Keratinocyte (primary cell): ENCODE data around the gene PCGF5. TPM values are rescaled to one million over a fixed set of nuclear protein-coding genes. Genes with fewer than 3 reads are reported as not detected.

Source experiments
- DNase-seq: peaks from one replicate; pipeline ENCODE4 v3.0.0-alpha.2; 2011; ENCODE audit warnings: low read depth, missing footprints, low spot score
- FAIRE-seq: peaks from 2 replicates; lab custom pipeline; 2011; peaks lifted over from hg19 to GRCh38; lab: Jason Lieb, UNC
- H2AFZ ChIP-seq: 2 replicates; pipeline ENCODE4 v1.6.0; 2012; ENCODE audit warnings: low read length, control low read depth, inconsistent platforms; ENCODE audit not compliant: control insufficient read depth
- H3K27ac ChIP-seq: 2 replicates; pipeline ENCODE4 v1.5.1; 2011; ENCODE audit warnings: low read length; ENCODE audit not compliant: control insufficient read depth, insufficient read depth
- H3K27me3 ChIP-seq: 3 replicates; pipeline ENCODE4 v1.6.0; 2011; ENCODE audit warnings: low read length; ENCODE audit not compliant: control insufficient read depth, insufficient read depth; ENCODE audit errors: extremely low read depth
- H3K36me3 ChIP-seq, 2 experiments: 2 replicates in 1 of 2; 3 replicates in 1 of 2; pipeline ENCODE4 v1.5.1; 2011; ENCODE audit warnings: low read length in 2 of 2, mild to moderate bottlenecking in 1 of 2; ENCODE audit not compliant: control insufficient read depth in 2 of 2, insufficient read depth in 2 of 2; ENCODE audit errors: extremely low read depth in 1 of 2
- H3K4me1 ChIP-seq: 3 replicates; pipeline ENCODE4 v1.5.1; 2011; ENCODE audit warnings: low read length; ENCODE audit not compliant: control insufficient read depth, insufficient read depth; ENCODE audit errors: extremely low read depth
- H3K4me2 ChIP-seq: 3 replicates; pipeline ENCODE4 v1.6.0; 2011; ENCODE audit warnings: low read depth, low read length; ENCODE audit not compliant: control insufficient read depth, insufficient read depth; ENCODE audit errors: extremely low read depth
- H3K4me3 ChIP-seq, 3 experiments: fragments of 200-600 bp in 1 of 3; sonication (generic) in 1 of 3; 2 replicates in 2 of 3; 3 replicates in 1 of 3; pipeline ENCODE4 v1.5.1; 2011 to 2016; ENCODE audit warnings: low read length in 3 of 3, mild to moderate bottlenecking in 3 of 3, control low read depth in 2 of 3, inconsistent platforms in 1 of 3, low read depth in 1 of 3, mixed read lengths in 1 of 3, mixed run types in 1 of 3, moderate library complexity in 1 of 3; ENCODE audit not compliant: control insufficient read depth in 2 of 3, insufficient read depth in 2 of 3; ENCODE audit errors: extremely low read depth in 1 of 3
- H3K79me2 ChIP-seq: 2 replicates; pipeline ENCODE4 v1.6.0; 2012; ENCODE audit warnings: low read length; ENCODE audit not compliant: control insufficient read depth, insufficient read depth
- H3K9ac ChIP-seq: 3 replicates; pipeline ENCODE4 v1.6.0; 2011; ENCODE audit warnings: low read length; ENCODE audit not compliant: control insufficient read depth, insufficient read depth; ENCODE audit errors: extremely low read depth
- H3K9me1 ChIP-seq: 3 replicates; pipeline ENCODE4 v1.6.0; 2011; ENCODE audit warnings: low read length; ENCODE audit not compliant: control insufficient read depth, insufficient read depth; ENCODE audit errors: extremely low read depth
- H3K9me3 ChIP-seq: 2 replicates; pipeline ENCODE4 v1.5.1; 2012; ENCODE audit warnings: low read depth, low read length; ENCODE audit not compliant: control insufficient read depth
- H4K20me1 ChIP-seq: 3 replicates; pipeline ENCODE4 v1.6.0; 2011; ENCODE audit warnings: low read length; ENCODE audit not compliant: control insufficient read depth, insufficient read depth; ENCODE audit errors: extremely low read depth
- CTCF ChIP-seq, 3 experiments: IDR thresholded peaks in 1 of 3; conservative IDR thresholded peaks in 1 of 3; optimal IDR thresholded peaks in 1 of 3; 2 replicates in 2 of 3; 3 replicates in 1 of 3; pipeline versions ENCODE3 to v1.5.1; 2011; ENCODE audit warnings: low read length in 3 of 3, mild to moderate bottlenecking in 3 of 3, moderate library complexity in 2 of 3, control low read depth in 1 of 3, inconsistent platforms in 1 of 3; ENCODE audit not compliant: insufficient read depth in 2 of 3; ENCODE audit errors: extremely low read depth in 1 of 3
- EZH2 ChIP-seq: IDR thresholded peaks from one replicate; pipeline ENCODE4 v1.6.1; 2012; ENCODE audit warnings: inconsistent platforms, mild to moderate bottlenecking, low read length, moderate library complexity
- dilution Hi-C: fragments of 300-500 bp; cut with MboI; formaldehyde crosslinking; loops from one replicate; pipeline ENCODE4 v1.7.0; 2020; ENCODE audit warnings: low sequenced_read_pairs; ENCODE audit not compliant: extremely low pct_ligation_motif_present
- polyA plus RNA-seq, 5 experiments: library from polyadenylated mRNA; depleted of rRNA in 3 of 5; stranded (reverse) in 3 of 5; stranded (forward) in 1 of 5; unstranded in 1 of 5; fragments of >200 nt; gene quantifications; 1 replicate in 1 of 5; 2 replicates in 3 of 5; 3 replicates in 1 of 5; pipeline versions ENCODE4 v1.2.1 to v1.2.3, GENCODE V29; 2011 to 2012; ENCODE audit warnings: missing spikeins in 2 of 5, low read depth in 1 of 5, low replicate concordance in 1 of 5

PCGF5 gene
- polyA plus RNA-seq, 1 donor (not counting 4 experiments of a cell fraction or from before 2014, with no cell fraction given): 13.9 TPM

GRCh38 chr10:91210435-91210834 is 10.0 kb upstream of the PCGF5 start:
- Histone ChIP-seq H3K27me3 (no peaks in the 10 kb centered on the region), H4K20me1 (no peaks in the 10 kb centered on the region), H3K9ac (no peak overlapping the region), H3K4me3 (no peak overlapping the region), H2AFZ (no peak overlapping the region), H3K4me2 (no peak overlapping the region), H3K79me2 (no peaks in the 10 kb centered on the region), H3K9me1 (no peaks in the 10 kb centered on the region), H3K36me3 (no peaks in the 10 kb centered on the region), H3K4me1 (no peaks in the 10 kb centered on the region), H3K9me3 (no peaks in the 10 kb centered on the region), H3K27ac (no peak overlapping the region)
- dilution Hi-C loops: no loop called here
- FAIRE-seq (no peak), DNase-seq (no peak)
- TF ChIP-seq EZH2 (no peak), CTCF (optimal IDR thresholded peaks at IDR 0.05 in 1 of 3, IDR thresholded peaks at IDR 0.05 in 1 of 3, conservative IDR thresholded peaks at IDR 0.05 in 1 of 3; ENCODE audit: extremely low read depth in 1 of 3, insufficient read depth in 2 of 3, low read length in 3 of 3) (no peak)

GRCh38 chr10:91211675-91212074 is 8.8 kb upstream of the PCGF5 start:
- TF ChIP-seq CTCF (optimal IDR thresholded peaks at IDR 0.05 in 1 of 3, IDR thresholded peaks at IDR 0.05 in 1 of 3, conservative IDR thresholded peaks at IDR 0.05 in 1 of 3; ENCODE audit: extremely low read depth in 1 of 3, insufficient read depth in 2 of 3, low read length in 3 of 3) (no peak), EZH2 (no peak)
- no peaks in the 10 kb centered on the region for H3K4me1 ChIP-seq
- H3K27ac ChIP-seq: no peak overlapping the region
- no peak overlapping the region for H3K4me3 ChIP-seq
- no peak overlapping the region for H3K9ac ChIP-seq
- no peaks in the 10 kb centered on the region for H4K20me1 ChIP-seq
- H3K4me2 ChIP-seq: no peak overlapping the region
- no peaks in the 10 kb centered on the region for H3K79me2 ChIP-seq
- no peaks in the 10 kb centered on the region for H3K9me1 ChIP-seq
- dilution Hi-C loops: no loop called here
- no peaks in the 10 kb centered on the region for H3K9me3 ChIP-seq
- FAIRE-seq (no peak), DNase-seq (no peak)
- H2AFZ ChIP-seq: no peak overlapping the region
- H3K27me3 ChIP-seq: no peaks in the 10 kb centered on the region
- no peaks in the 10 kb centered on the region for H3K36me3 ChIP-seq
